NCI-H526 (cell line): Measurements from ENCODE around the gene IFT43.

Source experiments
- DNase-seq, 2 experiments: peaks; one replicate each; lab custom pipeline; 2025; lab: John Stamatoyannopoulos, UW

Gene IFT43

GRCh38 chr14:76080025-76080424, 94.5 kb downstream of the IFT43 start:
- no peak for DNase-seq

GRCh38 chr14:76080471-76080870, 94.9 kb downstream of the IFT43 start:
- no peak for DNase-seq

GRCh38 chr14:76081642-76082041, 96.1 kb downstream of the IFT43 start:
- no peak for DNase-seq

GRCh38 chr14:76083796-76084765, 98.5 kb downstream of the IFT43 start:
- DNase-seq = no peak

GRCh38 chr14:76085358-76085757, 99.8 kb downstream of the IFT43 start:
- no peak for DNase-seq

GRCh38 chr14:76086636-76087035, 101.1 kb downstream of the IFT43 start:
- no peak for DNase-seq

- DNase-seq = peak; percentile 6 to 47
These were observed 102.8 kb downstream of the IFT43 start for GRCh38 chr14:76088326-76088725.

GRCh38 chr14:76088771-76089571, 103.4 kb downstream of the IFT43 start:
- no peak for DNase-seq

GRCh38 chr14:76089575-76089974, 104.0 kb downstream of the IFT43 start:
- no peak for DNase-seq

- no peak for DNase-seq
These were observed 105.2 kb downstream of the IFT43 start for GRCh38 chr14:76090616-76091391.

- no peak for DNase-seq
These were observed 107.5 kb downstream of the IFT43 start for GRCh38 chr14:76093077-76093476.

GRCh38 chr14:76096257-76096656, 110.7 kb downstream of the IFT43 start:
- no peak for DNase-seq

- no peak for DNase-seq
These were observed 112.0 kb downstream of the IFT43 start for GRCh38 chr14:76097547-76097946.

- no peak for DNase-seq
These were observed 112.5 kb downstream of the IFT43 start for GRCh38 chr14:76098047-76098446.

GRCh38 chr14:76098916-76099675, 113.5 kb downstream of the IFT43 start:
- no peak for DNase-seq

GRCh38 chr14:76100236-76100635, 114.7 kb downstream of the IFT43 start:
- no peak for DNase-seq

- no peak for DNase-seq
These were observed 116.1 kb downstream of the IFT43 start for GRCh38 chr14:76101391-76102379.

- DNase-seq = no peak
These were observed 119.3 kb downstream of the IFT43 start for GRCh38 chr14:76104802-76105355.

GRCh38 chr14:76106188-76106587, 120.6 kb downstream of the IFT43 start:
- no peak for DNase-seq
